Mesenchymal stem cell (in vitro differentiated cells and primary cell): ENCODE measurements around the gene KLHL18.
"Not testable (repeated sequence)": the region's sequence is repeated elsewhere in the genome, so short reads cannot be mapped to it uniquely, and the experiment has no call there.

Source experiments
- DNase-seq: peaks from one replicate; pipeline ENCODE4 v3.0.0-alpha.2; 2013
- H2AFZ ChIP-seq: one replicate; pipeline ENCODE4 v1.6.1; 2013; ENCODE audit warnings: low read depth, mild to moderate bottlenecking, control low read depth, inconsistent platforms, low read length, moderate library complexity
- H2AK5ac ChIP-seq: 2 replicates; pipeline ENCODE4 v1.6.1; 2013; ENCODE audit warnings: low read length, moderate library complexity, mild to moderate bottlenecking, inconsistent platforms; ENCODE audit not compliant: severe bottlenecking
- H2BK120ac ChIP-seq: one replicate; pipeline ENCODE4 v1.6.1; 2013; ENCODE audit warnings: low read depth, mild to moderate bottlenecking, inconsistent platforms, low read length, moderate library complexity
- H2BK12ac ChIP-seq, 2 experiments: one replicate each; pipeline ENCODE4 v1.6.1; 2013; ENCODE audit warnings: inconsistent platforms in 2 of 2, low read length in 2 of 2, mild to moderate bottlenecking in 2 of 2, moderate library complexity in 2 of 2, control low read depth in 1 of 2
- H2BK15ac ChIP-seq: one replicate; pipeline ENCODE4 v1.6.1; 2013; ENCODE audit warnings: mild to moderate bottlenecking, low read depth, inconsistent platforms; ENCODE audit not compliant: poor library complexity, severe bottlenecking
- H2BK5ac ChIP-seq: 2 replicates; pipeline ENCODE4 v1.6.1; 2013; ENCODE audit warnings: low read depth, mild to moderate bottlenecking, low read length, control low read depth, inconsistent platforms; ENCODE audit not compliant: poor library complexity, severe bottlenecking
- H3K14ac ChIP-seq, 2 experiments: one replicate each; pipeline ENCODE4 v1.6.1; 2013; ENCODE audit warnings: inconsistent platforms in 2 of 2, low read length in 2 of 2, control low read depth in 1 of 2, mild to moderate bottlenecking in 1 of 2, moderate library complexity in 1 of 2
- H3K18ac ChIP-seq, 2 experiments: one replicate each; pipeline ENCODE4 v1.6.1; 2013; ENCODE audit warnings: inconsistent platforms in 2 of 2, low read length in 2 of 2, control low read depth in 1 of 2, low read depth in 1 of 2, mild to moderate bottlenecking in 1 of 2
- H3K23ac ChIP-seq, 2 experiments: one replicate each; pipeline ENCODE4 v1.6.1; 2013; ENCODE audit warnings: inconsistent platforms in 2 of 2, low read length in 2 of 2, mild to moderate bottlenecking in 2 of 2, moderate library complexity in 2 of 2, control low read depth in 1 of 2
- H3K27ac ChIP-seq: 2 replicates; pipeline ENCODE4 v1.5.1; 2013; ENCODE audit warnings: mild to moderate bottlenecking, moderate library complexity, low read length, control low read depth, inconsistent platforms; ENCODE audit not compliant: poor library complexity, severe bottlenecking
- H3K27me3 ChIP-seq, 2 experiments: 2 replicates each; pipeline versions ENCODE4 v1.6.1 to v1.7.0; 2013; ENCODE audit warnings: low read length in 2 of 2, mild to moderate bottlenecking in 2 of 2, moderate library complexity in 2 of 2, control low read depth in 1 of 2, inconsistent platforms in 1 of 2; ENCODE audit not compliant: control insufficient read depth in 1 of 2, insufficient read depth in 1 of 2
- H3K36me3 ChIP-seq, 2 experiments: 2 replicates each; pipeline versions ENCODE4 v1.6.1 to v1.7.0; 2013; ENCODE audit warnings: low read length in 2 of 2, control low read depth in 1 of 2, inconsistent platforms in 1 of 2, low read depth in 1 of 2, mild to moderate bottlenecking in 1 of 2; ENCODE audit not compliant: insufficient read depth in 2 of 2, control insufficient read depth in 1 of 2
- H3K4ac ChIP-seq, 2 experiments: one replicate each; pipeline ENCODE4 v1.6.1; 2013; ENCODE audit warnings: inconsistent platforms in 2 of 2, low read length in 2 of 2, mild to moderate bottlenecking in 2 of 2, moderate library complexity in 2 of 2, control low read depth in 1 of 2, low read depth in 1 of 2
- H3K4me1 ChIP-seq: 2 replicates; pipeline ENCODE4 v1.6.1; 2013; ENCODE audit warnings: low read depth, low read length, control low read depth; ENCODE audit not compliant: control insufficient read depth, insufficient read depth
- H3K4me2 ChIP-seq: 2 replicates; pipeline ENCODE4 v1.6.1; 2013; ENCODE audit warnings: low read length, mild to moderate bottlenecking, inconsistent platforms; ENCODE audit not compliant: poor library complexity, severe bottlenecking
- H3K4me3 ChIP-seq, 2 experiments: 2 replicates each; pipeline versions ENCODE4 v1.5.1 to v1.7.0; 2013; ENCODE audit warnings: low read length in 2 of 2, mild to moderate bottlenecking in 2 of 2, control low read depth in 1 of 2, low read depth in 1 of 2; ENCODE audit not compliant: insufficient read depth in 1 of 2
- H3K79me1 ChIP-seq: replicated peaks from 2 replicates; pipeline ENCODE4 v1.6.1; 2013; ENCODE audit warnings: mild to moderate bottlenecking, control low read depth, low read length, inconsistent platforms; ENCODE audit not compliant: poor library complexity, severe bottlenecking
- H3K9ac ChIP-seq: 2 replicates; pipeline ENCODE4 v1.7.0; 2013; ENCODE audit warnings: mild to moderate bottlenecking, low read length, moderate library complexity
- H3K9me3 ChIP-seq: 2 replicates; pipeline ENCODE4 v1.7.0; 2013; ENCODE audit warnings: mild to moderate bottlenecking, low read length; ENCODE audit not compliant: control insufficient read depth
- H4K8ac ChIP-seq: one replicate; pipeline ENCODE4 v1.6.1; 2013; ENCODE audit warnings: inconsistent platforms, mild to moderate bottlenecking, low read length, moderate library complexity
- H4K91ac ChIP-seq: one replicate; pipeline ENCODE4 v1.6.1; 2013; ENCODE audit warnings: mild to moderate bottlenecking, low read length, inconsistent platforms
- WGBS: methylation state at CpG from one replicate; pipeline ENCODE4 v1.1.7; 2013; ENCODE audit warnings: mixed read lengths; 5-methylcytosine and 5-hydroxymethylcytosine counted together

The KLHL18 gene

GRCh38 chr3:47291754-47292420 lies 9.1 kb downstream of the KLHL18 start:
- Histone ChIP-seq H3K79me1 (peaks cover 38% of the 10 kb centered on the region), H3K36me3 (peaks cover 5 to 40% of the 10 kb centered on the region in 2 experiments)
- not testable (repeated sequence) for H2BK120ac ChIP-seq, H3K23ac ChIP-seq, H4K91ac ChIP-seq, H3K9ac ChIP-seq, H2AFZ ChIP-seq, H4K8ac ChIP-seq, DNase-seq, H3K27me3 ChIP-seq, H2BK12ac ChIP-seq, H3K14ac ChIP-seq, H2BK15ac ChIP-seq, H3K18ac ChIP-seq, H3K4ac ChIP-seq, H2BK5ac ChIP-seq, H3K4me1 ChIP-seq, H3K4me3 ChIP-seq, H3K9me3 ChIP-seq, H2AK5ac ChIP-seq, H3K27ac ChIP-seq, H3K4me2 ChIP-seq
- 97% methylated on average over 8 of the region's 9 CpGs for WGBS

GRCh38 chr3:47293822-47294221 lies 11.1 kb downstream of the KLHL18 start:
- no peaks in the 10 kb centered on the region for H3K27me3 ChIP-seq
- H3K14ac ChIP-seq: no peak overlapping the region
- no peak overlapping the region for H2AFZ ChIP-seq
- no peak overlapping the region for H4K8ac ChIP-seq
- H4K91ac ChIP-seq: no peak overlapping the region
- H3K36me3 ChIP-seq: peaks cover 0 to 28% of the 10 kb centered on the region in 2 experiments
- no peak overlapping the region for H2BK12ac ChIP-seq
- no peak overlapping the region for H3K4ac ChIP-seq
- no peaks in the 10 kb centered on the region for H3K9me3 ChIP-seq
- H2BK120ac ChIP-seq: no peak overlapping the region
- H3K9ac ChIP-seq: no peak overlapping the region
- DNase-seq: no peak
- 50% methylated on average over 1 of the region's 2 CpGs for WGBS
- H3K79me1 ChIP-seq: peaks cover 42% of the 10 kb centered on the region
- no peak overlapping the region for H3K18ac ChIP-seq
- H2BK5ac ChIP-seq: no peak overlapping the region
- no peak overlapping the region for H3K4me3 ChIP-seq
- no peaks in the 10 kb centered on the region for H3K4me1 ChIP-seq
- no peak overlapping the region for H2AK5ac ChIP-seq
- no peak overlapping the region for H2BK15ac ChIP-seq
- no peak overlapping the region for H3K27ac ChIP-seq
- no peak overlapping the region for H3K23ac ChIP-seq
- no peak overlapping the region for H3K4me2 ChIP-seq

- Histone ChIP-seq H3K79me1 (peaks cover 40% of the 10 kb centered on the region), H3K4ac (no peak overlapping the region)
- over 99% methylated on average over 3 of the region's 3 CpGs for WGBS
Measured at GRCh38 chr3:47294392-47294791, 11.6 kb downstream of the KLHL18 start.

DNA sequence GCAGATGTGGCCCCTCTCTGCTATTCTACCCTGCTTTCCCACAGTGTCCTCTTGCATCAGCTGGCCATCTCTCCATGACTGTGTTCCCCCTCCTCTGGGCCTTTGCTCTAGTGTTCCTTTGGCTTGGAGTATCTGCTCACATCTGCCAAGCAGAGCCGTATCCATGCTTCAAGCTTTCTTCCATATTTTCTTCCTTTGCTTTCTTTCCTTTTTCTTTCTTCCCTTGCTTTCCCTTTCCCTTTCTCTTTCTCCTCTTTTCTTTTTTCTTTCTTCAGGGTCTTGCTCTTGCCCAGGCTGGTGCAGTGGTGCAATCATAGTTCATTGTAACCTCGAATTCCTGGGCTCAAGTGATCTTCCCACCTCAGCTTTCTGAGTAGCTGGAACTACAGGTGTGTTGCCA lies 12.6 kb downstream of the KLHL18 start:
- H3K23ac ChIP-seq: no peak overlapping the region
- no peak overlapping the region for H3K4ac ChIP-seq
- H3K27ac ChIP-seq: no peak overlapping the region
- no peak overlapping the region for H4K91ac ChIP-seq
- no peaks in the 10 kb centered on the region for H3K27me3 ChIP-seq
- peaks cover 0 to 15% of the 10 kb centered on the region in 2 experiments for H3K36me3 ChIP-seq
- no peak overlapping the region for H3K4me3 ChIP-seq
- H2BK15ac ChIP-seq: no peak overlapping the region
- H3K4me1 ChIP-seq: no peaks in the 10 kb centered on the region
- no peak overlapping the region for H2BK12ac ChIP-seq
- H2AK5ac ChIP-seq: no peak overlapping the region
- no peak for DNase-seq
- 99% methylated on average over 2 of the region's 2 CpGs for WGBS
- no peak overlapping the region for H3K9ac ChIP-seq
- no peak overlapping the region for H3K4me2 ChIP-seq
- H4K8ac ChIP-seq: no peak overlapping the region
- H2AFZ ChIP-seq: no peak overlapping the region
- H2BK5ac ChIP-seq: no peak overlapping the region
- no peaks in the 10 kb centered on the region for H3K9me3 ChIP-seq
- H3K79me1 ChIP-seq: peaks cover 39% of the 10 kb centered on the region
- H3K14ac ChIP-seq: no peak overlapping the region
- H3K18ac ChIP-seq: no peak overlapping the region
- no peak overlapping the region for H2BK120ac ChIP-seq

More at GRCh38 chr3:47294392-47294791, 11.6 kb downstream of the KLHL18 start:
- Histone ChIP-seq H3K18ac (no peak overlapping the region), H2BK12ac (no peak overlapping the region), H2AK5ac (no peak overlapping the region), H3K9ac (no peak overlapping the region), H3K14ac (no peak overlapping the region), H3K4me2 (no peak overlapping the region), H2BK15ac (no peak overlapping the region), H3K4me3 (no peak overlapping the region), H4K91ac (no peak overlapping the region), H3K36me3 (peaks cover 0 to 22% of the 10 kb centered on the region in 2 experiments), H4K8ac (no peak overlapping the region), H3K4me1 (no peaks in the 10 kb centered on the region), H2AFZ (no peak overlapping the region), H2BK120ac (no peak overlapping the region), H3K27me3 (no peaks in the 10 kb centered on the region), H2BK5ac (no peak overlapping the region), H3K23ac (no peak overlapping the region), H3K9me3 (no peaks in the 10 kb centered on the region), H3K27ac (no peak overlapping the region)
- DNase-seq: no peak
